GM19240 (cell line): Measurements from ENCODE around the gene LATS1.
"Not testable (repeated sequence)": the region's sequence is repeated elsewhere in the genome, so short reads cannot be mapped to it uniquely, and the experiment has no call there.

ENCODE experiments used
- DNase-seq: peaks from one replicate; pipeline ENCODE4 v3.0.0; 2011; ENCODE audit warnings: low spot score; ENCODE audit not compliant: insufficient read length

LATS1 gene

GRCh38 chr6:149717588-149718458 is at the start of gene LATS1:
TSS of gene LATS1 (minus strand) at chr6:149718101. CDS start at chr6:149702126, 15,975 bp downstream.
- peak; percentile 71 for DNase-seq

GRCh38 chr6:149766156-149766769 is 48.4 kb upstream of the LATS1 start:
- no peak for DNase-seq

DNA sequence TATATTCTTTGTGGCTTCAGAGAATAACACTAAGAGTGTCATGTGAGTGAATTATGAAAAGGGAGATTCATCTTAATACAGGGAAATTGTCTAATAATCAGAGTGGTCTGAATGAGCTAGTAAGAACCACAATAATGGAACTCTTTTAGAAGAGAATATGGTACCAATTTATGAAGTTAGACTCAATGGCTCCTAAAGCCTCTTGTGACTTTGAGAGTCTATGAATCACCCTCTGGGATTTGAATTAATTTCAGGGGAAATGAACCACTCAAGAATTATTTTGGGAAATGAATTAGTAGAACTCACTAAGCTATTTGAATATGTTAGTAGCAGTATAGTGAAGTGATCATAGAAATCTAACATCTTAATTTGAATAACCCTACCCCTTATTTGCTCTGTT is 46.0 kb upstream of the LATS1 start:
- DNase-seq, result no peak

DNA sequence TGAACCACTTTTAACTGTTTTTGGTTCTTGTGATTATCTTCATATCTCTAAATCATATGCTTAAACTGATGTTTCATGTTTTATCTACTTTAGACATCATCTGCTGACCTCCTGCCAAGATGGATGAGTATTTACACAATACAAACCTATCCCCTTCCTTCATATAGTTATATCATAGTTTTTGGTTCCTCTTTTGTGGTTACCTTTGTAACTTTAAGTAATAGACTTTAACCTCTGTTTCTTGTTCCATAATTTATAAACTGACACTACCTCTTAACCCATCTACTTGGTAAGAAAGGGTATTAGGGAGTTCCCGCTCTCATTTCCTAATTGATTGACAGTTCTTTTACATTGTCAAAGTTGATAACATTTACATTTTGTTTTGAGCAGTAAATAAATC is 43.5 kb upstream of the LATS1 start:
- DNase-seq, result no peak

DNA sequence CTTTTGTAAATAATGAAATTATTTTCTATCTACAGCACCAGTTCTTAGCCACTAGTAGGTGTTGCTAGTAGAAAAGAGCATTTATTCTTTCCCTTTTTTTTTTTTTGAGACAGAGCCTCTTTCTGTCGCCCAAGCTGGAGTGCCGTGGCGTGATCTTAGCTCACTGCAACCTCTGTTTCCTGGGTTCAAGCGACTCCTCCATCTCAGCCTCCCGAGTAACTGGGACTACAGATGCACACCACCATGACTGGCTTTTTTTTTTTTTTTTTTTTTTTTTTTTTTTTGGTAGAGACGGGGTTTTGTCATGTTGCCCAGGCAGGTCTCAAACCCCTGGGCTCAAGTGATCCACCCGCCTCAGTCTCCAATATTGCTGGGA is 38.3 kb upstream of the LATS1 start:
- no peak for DNase-seq

DNA sequence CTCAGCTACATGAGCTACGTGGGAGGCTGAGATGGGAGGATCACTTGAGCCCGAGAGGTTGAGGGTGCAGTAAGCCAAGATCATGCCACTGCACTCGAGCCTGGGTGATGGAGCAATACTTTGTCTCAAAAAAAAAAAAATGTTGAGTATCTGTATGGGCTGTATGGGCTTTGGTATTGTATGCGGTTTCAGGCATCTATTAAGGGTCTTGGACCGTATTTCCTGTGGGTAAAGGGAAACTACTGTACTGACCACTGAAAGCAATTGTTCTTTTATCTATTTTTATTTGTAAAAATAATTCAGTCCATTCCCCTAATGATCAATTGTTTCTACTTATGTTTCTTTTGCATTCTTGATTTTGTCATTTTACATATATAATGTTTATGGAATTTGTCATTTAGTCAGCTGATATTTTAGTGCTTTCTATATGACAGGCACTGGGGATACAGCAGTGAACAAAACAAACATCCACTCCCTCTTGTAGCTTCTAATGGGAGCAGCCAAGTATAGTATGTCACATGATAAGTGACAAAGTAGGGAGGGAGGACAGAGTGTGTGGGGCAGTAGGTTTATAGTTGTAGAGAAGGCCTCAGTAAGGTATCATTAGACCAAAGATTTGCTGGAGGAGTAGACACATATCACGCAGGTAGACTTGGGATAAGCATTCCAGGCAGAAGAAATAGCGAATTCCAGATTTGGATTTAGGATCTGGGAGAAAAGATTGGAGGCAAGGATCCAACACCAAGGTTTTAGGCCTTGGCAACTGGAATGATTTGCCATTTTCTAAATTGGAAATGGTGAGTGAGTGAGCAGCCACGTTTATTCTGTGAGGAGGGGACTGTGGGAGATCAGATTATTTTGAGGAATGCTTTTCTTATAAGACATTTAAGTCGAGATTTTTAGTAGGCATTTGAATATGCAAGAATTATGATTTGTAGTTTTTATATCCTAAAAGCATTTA is 37.7 kb upstream of the LATS1 start:
- no peak for DNase-seq

DNA sequence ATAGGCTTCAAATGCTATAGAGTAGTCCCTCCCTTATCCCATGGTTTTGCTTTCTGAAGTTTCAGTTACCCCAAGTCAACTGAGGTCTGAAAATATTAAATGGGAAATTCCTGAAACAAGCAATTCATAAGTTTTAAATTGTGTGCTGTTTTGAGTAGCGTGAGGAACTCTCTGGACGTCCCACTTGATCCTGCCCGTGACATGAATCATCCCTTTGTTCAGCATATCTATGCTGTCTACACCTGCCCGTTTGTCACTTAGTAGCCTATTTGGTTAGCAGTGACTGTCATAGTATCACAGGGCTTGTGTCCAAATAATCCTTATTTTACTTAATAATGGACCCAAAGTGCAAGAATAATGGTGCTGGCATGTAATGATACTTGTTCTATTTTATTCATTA is 36.6 kb upstream of the LATS1 start:
- no peak for DNase-seq

DNA sequence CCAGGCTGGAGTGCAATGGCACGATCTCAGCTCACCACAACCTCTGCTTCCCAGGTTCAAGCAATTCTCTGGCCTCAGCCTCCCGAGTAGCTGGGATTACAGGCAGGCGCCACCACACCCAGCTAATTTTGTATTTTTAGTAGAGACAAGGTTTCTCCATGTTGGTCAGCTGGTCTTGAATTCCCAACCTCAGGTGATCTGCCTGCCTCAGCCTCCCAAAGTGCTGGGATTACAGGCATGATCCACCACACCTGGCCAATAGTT is 35.4 kb upstream of the LATS1 start:
- not testable (repeated sequence) for DNase-seq

DNA sequence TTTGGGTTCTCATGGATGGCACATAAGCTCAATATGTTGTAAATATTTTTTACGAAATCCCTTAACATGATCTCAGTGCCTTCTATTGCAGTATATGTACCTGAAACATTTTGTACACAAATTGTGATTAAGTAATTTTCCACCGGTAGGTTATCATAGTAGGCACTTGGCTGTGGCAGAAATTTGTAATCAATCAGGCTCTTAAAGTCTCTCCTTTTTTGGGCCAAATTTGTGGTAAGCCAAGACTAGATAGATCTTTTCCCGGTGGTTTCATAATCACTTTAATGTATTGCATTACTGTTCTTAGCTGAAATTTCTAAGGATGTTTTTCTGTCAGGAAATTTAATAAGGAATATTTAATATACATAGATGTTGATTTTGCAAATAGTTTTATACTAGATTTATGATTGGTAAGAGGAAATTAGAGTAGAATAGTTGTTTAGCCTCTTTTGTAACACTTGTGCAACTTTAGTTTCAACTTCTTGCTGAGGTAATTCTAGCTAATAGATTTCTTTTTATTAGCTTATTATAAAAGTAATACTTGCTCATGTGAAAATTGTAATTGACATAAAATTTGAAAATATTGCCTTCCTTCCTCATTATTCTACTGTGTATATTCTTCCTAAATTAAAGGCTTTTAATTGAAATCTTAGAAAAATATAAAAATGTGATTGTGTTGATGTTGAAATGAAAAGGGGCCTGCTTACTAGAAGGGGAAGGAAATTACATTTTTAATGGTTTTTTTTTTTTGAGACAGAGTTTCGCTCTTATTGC is 34.9 kb upstream of the LATS1 start:
- DNase-seq, result no peak

DNA sequence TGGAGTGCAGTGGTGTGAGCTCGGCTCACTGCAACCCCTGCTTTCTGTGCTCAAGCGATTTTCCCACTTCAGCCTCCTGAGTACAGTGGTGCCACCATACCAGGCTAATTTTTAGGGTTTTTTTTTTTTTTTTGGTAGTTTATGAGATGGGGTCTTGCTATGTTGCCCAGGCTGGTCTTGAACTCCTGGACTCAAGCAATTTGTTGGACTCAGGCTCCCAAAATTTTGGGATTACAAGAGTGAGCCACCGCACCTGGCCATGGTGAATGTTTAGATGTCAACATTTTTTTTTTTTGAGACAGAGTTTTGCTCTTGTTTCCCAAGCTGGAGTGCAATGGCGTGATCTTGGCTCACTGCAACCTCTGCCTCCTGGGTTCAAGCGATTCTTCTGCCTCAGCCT is 34.0 kb upstream of the LATS1 start:
- DNase-seq, result not testable (repeated sequence)

GRCh38 chr6:149751239-149751638 is 33.3 kb upstream of the LATS1 start:
- DNase-seq, result no peak

GRCh38 chr6:149750136-149750609 is 32.3 kb upstream of the LATS1 start:
- DNase-seq, result peak; percentile 6

DNA sequence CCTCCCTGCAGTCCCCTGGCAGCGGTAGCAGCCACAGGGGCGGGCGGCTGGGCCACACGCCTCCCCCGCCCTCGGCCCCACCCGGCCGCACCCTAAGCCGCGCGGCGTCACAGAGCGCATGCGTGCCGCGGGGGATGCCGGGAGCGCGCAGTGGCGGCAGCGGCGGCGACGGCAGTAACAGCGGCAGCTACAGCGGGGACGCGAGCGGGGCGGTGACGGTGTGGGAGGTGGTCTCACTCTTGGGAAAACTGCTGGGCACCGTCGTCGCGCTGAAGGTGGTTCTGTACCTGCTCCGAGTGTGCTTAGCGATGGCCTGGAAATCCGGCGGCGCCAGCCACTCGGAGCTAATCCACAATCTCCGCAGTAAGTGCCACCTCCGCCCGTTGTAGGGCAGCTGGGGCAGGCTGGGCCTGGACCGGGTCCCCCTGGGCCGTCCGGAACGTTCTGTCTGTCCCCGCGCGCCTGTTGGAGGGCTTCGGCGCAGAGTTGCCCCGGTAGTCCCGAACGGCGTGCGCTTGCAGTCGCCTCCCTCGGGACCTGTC is 31.8 kb upstream of the LATS1 start, which contains the start of gene PCMT1:
Gene PCMT1, plus strand, starts transcription at position 148 of the 542 bp plus-strand sequence. Its CDS starts 161 bp downstream, at position 309.
- peak; percentile 50 for DNase-seq

- DNase-seq, result not testable (repeated sequence)
Observed at GRCh38 chr6:149749082-149749593, 31.2 kb upstream of the LATS1 start.

- peak; percentile 75 for DNase-seq
Observed at GRCh38 chr6:149746147-149746946, 28.4 kb upstream of the LATS1 start, which contains the start of gene NUP43. TSS of gene NUP43 (minus strand) at chr6:149746529. CDS start at chr6:149746495, 34 bp downstream.

- DNase-seq, result not testable (repeated sequence)
Observed at GRCh38 chr6:149745252-149745651, 27.4 kb upstream of the LATS1 start.

DNA sequence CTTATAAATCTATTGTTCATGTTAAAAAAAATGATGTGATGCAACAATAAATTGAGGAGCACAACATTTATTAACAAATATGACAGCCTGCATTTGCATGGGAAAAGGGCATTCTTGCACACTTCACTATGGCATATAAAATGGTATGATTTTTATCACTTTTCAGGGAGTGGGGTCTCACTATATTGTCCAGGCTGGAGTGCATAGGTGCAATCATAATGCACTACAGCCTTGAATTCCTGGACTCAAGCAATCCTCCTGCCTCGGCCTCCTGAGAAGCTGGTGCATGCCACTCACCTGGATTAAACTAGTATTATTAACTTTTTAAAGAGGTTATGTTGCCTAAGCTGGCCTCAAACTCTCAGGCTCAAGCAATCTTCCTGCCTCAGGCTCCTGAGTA is 17.0 kb upstream of the LATS1 start:
- DNase-seq, result no peak

DNA sequence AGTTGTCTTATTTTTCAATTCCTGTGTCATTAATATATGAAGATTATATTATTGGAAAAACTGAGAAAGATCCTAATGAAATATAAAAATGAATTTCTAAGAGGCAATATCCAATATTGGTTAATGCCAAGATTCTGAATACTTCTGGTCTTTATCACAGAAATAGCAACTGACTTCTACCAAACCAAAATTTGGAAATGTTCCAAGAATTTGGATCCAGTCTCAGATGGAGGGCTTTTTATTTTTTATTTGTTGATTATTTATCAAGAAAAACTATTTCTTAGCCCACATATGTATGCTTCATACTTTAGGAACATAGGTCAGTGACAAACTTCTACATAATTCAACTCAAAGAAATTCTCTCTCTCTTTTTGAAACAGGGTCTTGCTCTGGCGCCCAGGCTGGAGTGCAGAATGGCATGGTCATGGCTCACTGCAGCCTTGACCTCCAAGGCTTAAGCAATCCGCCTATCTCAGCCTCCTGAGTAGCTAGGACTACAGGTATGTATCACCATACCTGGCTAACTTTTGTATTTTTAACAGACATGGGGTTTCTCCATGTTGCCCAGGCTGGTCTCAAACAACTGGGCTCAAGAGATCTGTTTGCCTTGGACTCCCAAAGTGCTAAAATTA is 15.3 kb upstream of the LATS1 start:
- DNase-seq, result no peak

- DNase-seq, result no peak
Observed at GRCh38 chr6:149729824-149730223, 11.9 kb upstream of the LATS1 start.
